Caco-2 (cell line): ENCODE measurements around the gene CLDND2. TPM values are rescaled to one million over a fixed set of nuclear protein-coding genes. Genes with fewer than 3 reads are reported as not detected.

Experiments
- BruUV-seq: library from RNA; stranded (reverse); fragments of 400-500 nt; replicated peaks from 2 replicates; lab custom pipeline; 2021; lab: Mats Ljungman, UMichigan
- CTCF ChIA-PET: fragments of 300-600 bp; sonication (Branson Sonifier 250); formaldehyde crosslinking; loops from one replicate; lab custom pipeline; 2022; ENCODE audit warnings: antibody characterized with exemption; lab: Charles Lee
- POLR2A ChIA-PET: fragments of 300-600 bp; sonication (Branson Sonifier 250); formaldehyde crosslinking; loops from one replicate; lab custom pipeline; 2022; ENCODE audit warnings: antibody characterized with exemption; lab: Charles Lee
- DNase-seq, 2 experiments: peaks; one replicate each; pipeline versions ENCODE4 v3.0.0 to v3.0.0-alpha.2; 2020 to 2022
- H3K27me3 ChIP-seq: replicated peaks from 2 replicates; pipeline ENCODE4 v1.6.0; 2011; ENCODE audit warnings: low read length; ENCODE audit not compliant: control insufficient read depth, insufficient read depth
- H3K36me3 ChIP-seq: 2 replicates; pipeline ENCODE4 v1.5.1; 2011; ENCODE audit warnings: low read length; ENCODE audit not compliant: control insufficient read depth, insufficient read depth
- H3K4me1 ChIP-seq: fragments of 250-450 bp; sonication (Bioruptor Pico); 2 replicates; pipeline ENCODE4 v1.5.1; 2020; ENCODE audit warnings: mild to moderate bottlenecking
- H3K4me3 ChIP-seq: 2 replicates; pipeline ENCODE4 v1.5.1; 2011; ENCODE audit warnings: low read depth, mild to moderate bottlenecking, control low read depth, low read length
- H3K9me3 ChIP-seq: fragments of 250-450 bp; sonication (Bioruptor Pico); 2 replicates; pipeline ENCODE4 v1.5.1; 2020; ENCODE audit warnings: mild to moderate bottlenecking, moderate library complexity
- H3K27ac Mint-ChIP-seq: one replicate; pipeline ENCODE4 v1.8.0; 2022; ENCODE audit warnings: mixed read lengths; ENCODE audit not compliant: unreplicated experiment
- H3K27me3 Mint-ChIP-seq: one replicate; pipeline ENCODE4 v1.8.0; 2022; ENCODE audit warnings: mixed read lengths; ENCODE audit not compliant: insufficient read depth, unreplicated experiment
- H3K36me3 Mint-ChIP-seq: one replicate; pipeline ENCODE4 v1.8.0; 2022; ENCODE audit warnings: mild to moderate bottlenecking, mixed read lengths; ENCODE audit not compliant: insufficient read depth, unreplicated experiment
- H3K4me1 Mint-ChIP-seq: one replicate; pipeline ENCODE4 v1.8.0; 2022; ENCODE audit warnings: low read depth, mixed read lengths; ENCODE audit not compliant: unreplicated experiment
- H3K4me3 Mint-ChIP-seq: one replicate; pipeline ENCODE4 v1.8.0; 2022; ENCODE audit warnings: mild to moderate bottlenecking, moderate library complexity, mixed read lengths; ENCODE audit not compliant: unreplicated experiment
- H3K9me3 Mint-ChIP-seq: one replicate; pipeline ENCODE4 v1.8.0; 2022; ENCODE audit warnings: mixed read lengths; ENCODE audit not compliant: unreplicated experiment
- intact Hi-C: fragments of 100-400 bp; cut with micrococcal nuclease; formaldehyde crosslinking; loops from one replicate; pipeline ENCODE4 v1.10.0; 2022; ENCODE audit not compliant: unreplicated experiment
- total RNA-seq: library from RNA; stranded (reverse); gene quantifications from 2 replicates; pipeline ENCODE4 v1.2.3, GENCODE V29; 2022
- TF ChIP-seq, protein P1 (sequence below), 2 experiments: fragments of 200-600 bp in 1 of 2; IDR thresholded peaks; 1 replicate in 1 of 2; 2 replicates in 1 of 2; pipeline versions ENCODE4 v1.5.1 to v1.8.0; 2011 to 2022; ENCODE audit warnings: antibody characterized with exemption in 1 of 2, control low read depth in 1 of 2, inconsistent platforms in 1 of 2, low read depth in 1 of 2, low read length in 1 of 2, mild to moderate bottlenecking in 1 of 2, moderate library complexity in 1 of 2; ENCODE audit not compliant: insufficient read depth in 1 of 2, severe bottlenecking in 1 of 2, unreplicated experiment in 1 of 2

CLDND2 gene
- total RNA-seq, 1 experiment from 2014 or later, result 1.6 TPM

DNA sequence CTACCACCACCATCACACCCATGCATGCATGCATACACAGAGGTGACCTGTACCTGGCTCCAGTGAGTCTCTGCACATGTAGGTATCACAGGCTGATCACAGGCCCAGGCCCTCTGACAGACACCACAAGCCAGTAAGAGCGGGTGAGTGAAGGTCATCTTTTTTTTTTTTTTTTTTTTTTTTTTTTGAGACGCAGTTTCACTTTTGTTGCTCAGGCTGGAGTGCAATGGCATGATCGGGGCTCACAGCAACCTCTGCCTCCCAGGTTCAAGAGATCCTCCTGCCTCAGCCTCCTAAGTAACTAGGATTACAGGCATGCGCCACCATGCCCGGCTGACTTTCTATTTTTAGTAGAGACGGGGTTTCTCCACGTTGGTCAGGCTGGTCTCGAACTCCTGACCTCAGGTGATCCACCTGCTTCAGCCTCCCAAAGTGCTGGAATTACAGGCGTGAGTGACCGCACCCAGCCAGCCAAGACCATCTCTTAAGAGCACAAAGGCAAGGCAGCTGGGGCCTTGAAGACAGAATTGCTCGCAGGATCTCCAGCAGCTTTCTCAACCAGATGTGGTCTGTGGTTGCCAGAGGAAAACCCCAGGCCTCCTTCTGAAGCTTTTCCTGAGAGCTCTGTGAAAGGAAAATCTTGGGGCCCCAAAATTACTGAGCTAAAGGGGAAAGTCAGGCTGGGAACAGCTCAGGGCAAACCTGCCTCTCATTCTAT is 6.9 kb upstream of the CLDND2 start:
- BruUV-seq, result no TSS peak
- intact Hi-C loops, result no loop called here
- DNase-seq, result no peak
- H3K36me3 Mint-ChIP-seq, result peaks cover under 1% of the 10 kb centered on the region
- no peak overlapping the region for H3K4me3 Mint-ChIP-seq
- CTCF ChIA-PET, result no interaction called here
- TF ChIP-seq, protein P1, sequence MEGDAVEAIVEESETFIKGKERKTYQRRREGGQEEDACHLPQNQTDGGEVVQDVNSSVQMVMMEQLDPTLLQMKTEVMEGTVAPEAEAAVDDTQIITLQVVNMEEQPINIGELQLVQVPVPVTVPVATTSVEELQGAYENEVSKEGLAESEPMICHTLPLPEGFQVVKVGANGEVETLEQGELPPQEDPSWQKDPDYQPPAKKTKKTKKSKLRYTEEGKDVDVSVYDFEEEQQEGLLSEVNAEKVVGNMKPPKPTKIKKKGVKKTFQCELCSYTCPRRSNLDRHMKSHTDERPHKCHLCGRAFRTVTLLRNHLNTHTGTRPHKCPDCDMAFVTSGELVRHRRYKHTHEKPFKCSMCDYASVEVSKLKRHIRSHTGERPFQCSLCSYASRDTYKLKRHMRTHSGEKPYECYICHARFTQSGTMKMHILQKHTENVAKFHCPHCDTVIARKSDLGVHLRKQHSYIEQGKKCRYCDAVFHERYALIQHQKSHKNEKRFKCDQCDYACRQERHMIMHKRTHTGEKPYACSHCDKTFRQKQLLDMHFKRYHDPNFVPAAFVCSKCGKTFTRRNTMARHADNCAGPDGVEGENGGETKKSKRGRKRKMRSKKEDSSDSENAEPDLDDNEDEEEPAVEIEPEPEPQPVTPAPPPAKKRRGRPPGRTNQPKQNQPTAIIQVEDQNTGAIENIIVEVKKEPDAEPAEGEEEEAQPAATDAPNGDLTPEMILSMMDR (IDR thresholded peaks at IDR 0.05; ENCODE audit: insufficient read depth in 1 of 2, low read depth in 1 of 2, low read length in 1 of 2, severe bottlenecking in 1 of 2, unreplicated experiment in 1 of 2), result no peak
- no peak overlapping the region for H3K27ac Mint-ChIP-seq
- H3K4me1 Mint-ChIP-seq, result no peaks in the 10 kb centered on the region
- H3K4me1 ChIP-seq, result no peaks in the 10 kb centered on the region
- no peaks in the 10 kb centered on the region for H3K36me3 ChIP-seq
- H3K27me3 Mint-ChIP-seq, result no peaks in the 10 kb centered on the region
- H3K27me3 ChIP-seq, result no peaks in the 10 kb centered on the region
- no peaks in the 10 kb centered on the region for H3K9me3 Mint-ChIP-seq
- no peak overlapping the region for H3K4me3 ChIP-seq
- H3K9me3 ChIP-seq, result no peaks in the 10 kb centered on the region; the same call in 1 of the 2 replicates
- POLR2A ChIA-PET, result interaction anchor here (2.0 kb wide), 1 partner anchor 8 kb away, joined by 10 read pairs; no protein-coding TSS in a partner anchor

DNA sequence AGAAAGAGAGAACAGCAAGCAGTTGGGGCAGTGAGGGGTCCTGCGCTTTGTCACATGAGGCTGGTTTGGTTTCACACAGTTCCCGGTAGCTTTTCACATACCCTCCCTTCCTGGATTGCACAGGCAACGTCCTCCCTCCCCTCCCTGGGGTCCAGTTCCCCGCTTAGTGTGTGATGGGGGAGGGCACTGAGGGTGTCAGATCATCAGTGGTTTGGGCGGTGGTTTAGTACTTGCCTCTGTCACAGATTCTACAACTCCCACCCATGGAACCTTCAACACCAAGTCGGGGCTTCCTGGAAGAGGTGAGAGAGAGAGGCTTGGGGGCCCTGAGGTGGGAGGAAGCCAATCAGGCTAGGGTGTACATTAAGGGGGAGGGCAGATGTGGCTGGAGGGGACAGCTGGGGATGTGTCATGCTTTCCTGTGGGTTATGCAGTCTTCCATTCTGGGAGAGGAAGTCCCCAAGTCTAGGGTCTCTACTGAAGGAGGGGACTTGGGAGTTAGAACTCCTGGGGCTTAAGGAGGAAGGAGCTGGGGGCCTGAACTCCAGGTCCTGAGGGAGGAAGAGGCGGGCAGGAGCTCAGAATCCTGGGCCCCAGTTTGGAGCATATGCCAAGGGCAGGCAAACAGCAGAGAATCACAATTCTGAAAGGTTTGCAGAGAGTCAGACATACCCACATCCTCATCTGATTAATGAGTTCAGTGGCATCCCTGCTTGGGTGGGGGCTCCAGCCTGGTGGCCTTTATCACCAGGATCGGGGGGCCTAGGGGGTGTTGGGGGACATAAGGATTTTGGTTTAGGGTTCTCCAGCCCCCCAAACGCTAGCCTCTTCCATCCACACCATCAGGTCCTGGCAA is 4.1 kb upstream of the CLDND2 start, which contains the start of gene NKG7:
TSS of gene NKG7 (minus strand) at position 6 of the 856 bp plus-strand sequence. CDS start 119 bp downstream, outside the sequence.
- POLR2A ChIA-PET, result no interaction called here
- Mint-ChIP-seq H3K27ac (no peak within 1 kb of the TSS), H3K36me3 (peaks cover 8% of the 10 kb centered on the region), H3K27me3 (no peaks in the 10 kb centered on the region), H3K4me3 (no peak within 1 kb of the TSS), H3K9me3 (no peaks in the 10 kb centered on the region), H3K4me1 (no peaks in the 10 kb centered on the region)
- TF ChIP-seq, protein P1 (IDR thresholded peaks at IDR 0.05; ENCODE audit: insufficient read depth in 1 of 2, low read depth in 1 of 2, low read length in 1 of 2, severe bottlenecking in 1 of 2, unreplicated experiment in 1 of 2), result no peak
- CTCF ChIA-PET, result interaction anchor here (1.6 kb wide), 1 partner anchor 33 kb away, joined by 4 read pairs; no protein-coding TSS in a partner anchor
- Histone ChIP-seq H3K27me3 (no peaks in the 10 kb centered on the region), H3K9me3 (no peaks in the 10 kb centered on the region), H3K36me3 (no peaks in the 10 kb centered on the region), H3K4me3 (no peak within 1 kb of the TSS), H3K4me1 (peaks cover 5% of the 10 kb centered on the region; the same call in 1 of the 2 replicates)
- intact Hi-C loops, result no loop called here
- no peak for DNase-seq
- no TSS peak for BruUV-seq

DNA sequence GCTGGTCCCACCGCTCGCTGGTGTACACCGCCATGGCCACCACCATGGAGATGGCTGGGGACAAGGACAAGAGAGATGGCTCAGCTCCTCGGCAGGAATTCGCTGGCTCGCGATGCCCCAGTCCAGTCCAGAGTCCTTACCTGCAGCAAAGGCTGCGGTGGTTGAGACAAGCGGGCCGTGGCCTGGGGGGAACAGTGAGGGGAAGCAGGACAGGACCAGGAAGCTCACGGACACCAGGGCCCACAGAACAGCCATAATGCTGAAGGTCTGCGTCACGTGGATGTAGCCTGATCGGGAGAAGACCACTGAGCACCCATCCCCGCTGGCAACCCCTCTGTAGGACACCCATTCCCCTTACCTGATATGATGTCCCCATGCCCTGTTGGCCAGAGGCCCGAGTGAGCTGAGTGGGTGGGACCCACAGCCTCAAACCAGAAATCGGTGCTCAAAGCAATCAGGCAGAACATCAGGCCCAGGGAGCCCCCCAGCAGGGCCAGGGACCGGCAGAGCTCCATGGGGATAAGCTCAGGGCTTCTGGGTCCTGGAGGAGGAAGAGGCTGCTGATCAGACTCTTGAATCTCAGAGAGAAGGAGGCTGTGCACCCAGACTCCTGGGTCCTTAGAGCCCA is 3.3 kb upstream of the CLDND2 start:
- POLR2A ChIA-PET, result no interaction called here
- H3K36me3 ChIP-seq, result no peaks in the 10 kb centered on the region

More for the DNA sequence above, 3.3 kb upstream of the CLDND2 start:
- Mint-ChIP-seq H3K4me3 (no peak overlapping the region), H3K36me3 (peaks cover 13% of the 10 kb centered on the region), H3K27me3 (no peaks in the 10 kb centered on the region), H3K27ac (no peak overlapping the region), H3K9me3 (no peaks in the 10 kb centered on the region), H3K4me1 (no peaks in the 10 kb centered on the region)
- BruUV-seq, result no TSS peak
- no peaks in the 10 kb centered on the region for H3K9me3 ChIP-seq
- DNase-seq, result no peak
- intact Hi-C loops, result no loop called here
- TF ChIP-seq, protein P1 (IDR thresholded peaks at IDR 0.05; ENCODE audit: insufficient read depth in 1 of 2, low read depth in 1 of 2, low read length in 1 of 2, severe bottlenecking in 1 of 2, unreplicated experiment in 1 of 2), result no peak
- no peak overlapping the region for H3K4me3 ChIP-seq
- peaks cover 5% of the 10 kb centered on the region; the same call in 1 of the 2 replicates for H3K4me1 ChIP-seq
- H3K27me3 ChIP-seq, result no peaks in the 10 kb centered on the region
- CTCF ChIA-PET, result interaction anchor here (1.6 kb wide), 1 partner anchor 33 kb away, joined by 4 read pairs; no protein-coding TSS in a partner anchor
